T-helper 22 cell (primary cell): ENCODE measurements around the gene C1orf210.

Experiments used
- DNase-seq: peaks from one replicate; pipeline ENCODE4 v3.0.0-alpha.2; 2020; ENCODE audit warnings: low read depth

The C1orf210 gene

GRCh38 chr1:43247256-43247921, 38.0 kb downstream of the C1orf210 start:
- no peak for DNase-seq

GRCh38 chr1:43246466-43247213, 38.7 kb downstream of the C1orf210 start:
- no peak for DNase-seq

DNA sequence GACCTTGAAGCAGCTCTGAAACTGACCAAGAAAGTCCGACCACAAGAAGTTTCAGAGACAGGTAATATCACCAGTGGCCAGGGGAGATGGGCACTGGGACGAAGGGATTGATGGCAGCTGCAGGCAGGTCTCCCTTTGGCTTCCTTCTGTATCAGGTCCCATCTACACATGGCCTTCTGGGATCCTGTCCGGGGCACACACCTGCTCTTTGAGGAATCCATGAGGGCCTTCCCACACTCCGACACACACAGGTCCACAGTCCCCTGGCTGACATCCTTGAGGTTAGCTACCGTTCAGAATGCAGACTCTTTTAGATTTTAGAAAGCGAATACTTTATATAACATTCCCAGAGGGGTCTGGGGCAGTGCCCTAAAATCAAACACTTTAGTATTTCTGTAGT, 42.1 kb downstream of the C1orf210 start:
- no peak for DNase-seq

DNA sequence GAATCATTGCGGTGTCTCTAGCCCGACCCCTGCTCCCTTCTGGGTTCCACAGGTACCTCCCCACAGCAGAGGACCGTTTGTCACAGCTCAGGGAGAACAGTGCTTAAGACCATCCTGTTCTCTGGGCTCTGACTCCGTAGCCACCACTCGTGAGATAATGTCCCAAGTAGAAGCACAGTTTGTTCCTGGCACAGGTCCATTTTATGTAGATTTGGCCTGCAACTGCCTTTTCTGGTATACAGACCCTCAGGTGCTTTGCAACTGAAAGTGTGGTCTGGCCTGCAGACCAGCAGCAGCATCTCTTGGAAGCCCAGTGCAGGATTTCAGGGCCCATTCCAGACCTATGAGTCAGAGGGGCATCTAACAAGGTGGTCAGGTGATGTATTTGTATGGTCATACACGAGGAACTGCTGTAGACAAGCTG, 44.0 kb downstream of the C1orf210 start:
- no peak for DNase-seq

DNA sequence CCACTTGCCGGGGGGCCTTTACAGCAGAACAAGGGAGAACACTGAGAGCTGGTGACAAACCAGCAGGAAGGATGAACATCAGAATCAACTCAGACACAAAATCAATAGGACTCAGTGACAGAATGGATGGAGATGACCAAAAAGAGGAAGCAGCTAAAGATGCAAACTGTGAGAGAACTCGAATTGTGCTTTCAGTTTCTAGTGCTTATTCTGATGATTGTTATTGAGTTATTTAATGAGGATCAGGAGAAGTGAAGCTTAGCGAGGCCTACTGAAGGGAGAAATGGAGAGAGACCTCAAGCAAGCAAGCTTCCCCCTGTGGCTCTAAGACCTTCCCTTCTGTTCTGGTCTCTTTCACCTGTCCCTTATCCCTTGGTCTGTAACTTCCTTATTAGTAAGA, 45.9 kb downstream of the C1orf210 start:
- DNase-seq = no peak

- no peak for DNase-seq
These were observed 46.4 kb downstream of the C1orf210 start for GRCh38 chr1:43238991-43239469.

GRCh38 chr1:43238085-43238484, 47.3 kb downstream of the C1orf210 start:
- DNase-seq = no peak

DNA sequence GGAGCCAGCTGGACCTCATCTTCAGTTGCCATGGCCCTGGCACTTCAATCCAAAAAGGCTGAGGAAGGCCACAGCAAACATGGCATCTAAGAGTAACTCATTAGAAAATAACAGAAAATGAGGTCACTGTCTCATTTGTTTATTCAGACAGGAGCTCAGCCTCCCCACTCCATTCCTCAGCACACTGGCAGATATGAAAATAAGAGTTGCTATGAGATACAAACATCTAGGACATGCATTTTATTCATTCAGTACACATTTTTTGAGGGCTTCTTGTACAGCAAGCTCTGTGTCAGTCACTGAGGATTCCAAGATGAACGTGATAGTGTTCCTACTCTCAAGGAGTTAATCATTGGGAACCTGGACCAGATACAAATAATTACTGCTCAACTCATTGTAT, 48.3 kb downstream of the C1orf210 start:
- DNase-seq = no peak

GRCh38 chr1:43235451-43236121, 49.8 kb downstream of the C1orf210 start:
- DNase-seq = no peak

DNA sequence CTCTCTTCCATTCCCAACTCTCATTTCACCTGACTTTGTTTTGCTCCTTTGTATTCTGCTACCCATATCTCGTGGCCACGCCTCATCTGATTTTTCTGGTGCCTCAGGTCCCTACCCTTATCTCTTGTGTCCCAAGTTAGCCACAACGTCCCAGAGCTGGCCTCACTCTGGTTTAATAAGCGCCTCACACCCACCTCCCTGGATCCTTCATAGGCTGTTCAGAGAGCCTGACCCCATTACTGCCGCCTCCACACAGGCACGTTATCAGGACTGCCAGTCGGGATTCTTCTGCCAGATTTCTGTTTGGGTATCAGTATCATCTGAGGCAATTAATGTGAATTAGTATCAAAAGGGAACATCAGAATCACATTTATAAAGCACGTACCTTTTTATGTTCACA, 50.3 kb downstream of the C1orf210 start:
- no peak for DNase-seq

- DNase-seq = no peak
These were observed 51.1 kb downstream of the C1orf210 start for GRCh38 chr1:43234267-43234666.

- no peak for DNase-seq
These were observed 51.8 kb downstream of the C1orf210 start for GRCh38 chr1:43233631-43234030.

DNA sequence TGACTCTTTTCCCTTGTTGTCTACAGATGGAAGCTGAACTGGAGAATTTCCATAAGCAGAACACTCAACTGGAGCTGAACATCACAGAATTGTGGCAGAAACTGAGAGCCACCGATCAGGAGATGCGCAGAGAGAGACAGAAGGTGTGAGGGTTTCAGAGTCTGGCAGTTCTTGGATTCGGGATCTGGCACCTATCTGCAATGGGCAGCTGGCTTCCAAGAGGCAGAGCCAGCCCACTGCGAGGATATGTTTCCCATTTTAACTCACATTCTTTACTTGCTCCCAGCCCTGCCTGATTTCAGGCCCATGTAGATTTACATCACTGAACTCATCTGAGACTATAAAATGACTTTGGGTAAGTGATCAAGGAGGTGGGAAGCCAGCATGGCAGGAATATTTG, 52.9 kb downstream of the C1orf210 start:
- no peak for DNase-seq

DNA sequence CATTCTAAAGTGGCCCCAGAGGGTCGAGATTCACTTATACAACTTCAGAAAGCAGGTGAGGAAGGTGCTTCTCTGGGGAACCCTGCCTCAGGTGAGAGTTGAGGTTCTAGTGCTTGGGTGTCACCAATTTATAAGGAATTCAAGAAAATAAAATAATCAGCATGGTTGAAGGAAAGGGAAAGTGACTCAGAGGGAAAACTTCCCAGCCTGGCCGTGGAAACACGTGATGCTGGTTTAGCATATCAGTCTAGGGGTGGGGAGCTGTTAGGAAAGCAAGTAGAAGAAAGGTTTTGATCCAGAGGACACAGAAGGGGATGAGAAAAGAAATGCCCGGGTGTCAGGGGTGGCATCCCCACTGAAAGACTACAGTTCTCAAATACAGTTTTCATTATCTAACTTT, 53.3 kb downstream of the C1orf210 start:
- no peak for DNase-seq
